Frontal cortex (tissue), 4 donors: Measurements from ENCODE around the gene FGD5. TPM values are rescaled to one million over a fixed set of nuclear protein-coding genes. Genes with fewer than 3 reads are reported as not detected.

ENCODE experiments used
- DNase-seq, 2 donors: peaks; one replicate each; pipeline ENCODE4 v3.0.0; 2012; ENCODE audit warnings: low spot score in 2 of 2
- FAIRE-seq: peaks from 2 replicates; lab custom pipeline; 2012; peaks lifted over from hg19 to GRCh38; lab: Jason Lieb, UNC
- total RNA-seq: library from RNA; depleted of rRNA; stranded (reverse); fragments of >200 nt; gene quantifications from one replicate; pipeline ENCODE4 v1.2.3, GENCODE V29; 2014
- donor health status: control.
- donor health status: control.
- donor health status: control.

Gene FGD5
- total RNA-seq, 1 donor from 2014 or later: 2.9 TPM

DNA sequence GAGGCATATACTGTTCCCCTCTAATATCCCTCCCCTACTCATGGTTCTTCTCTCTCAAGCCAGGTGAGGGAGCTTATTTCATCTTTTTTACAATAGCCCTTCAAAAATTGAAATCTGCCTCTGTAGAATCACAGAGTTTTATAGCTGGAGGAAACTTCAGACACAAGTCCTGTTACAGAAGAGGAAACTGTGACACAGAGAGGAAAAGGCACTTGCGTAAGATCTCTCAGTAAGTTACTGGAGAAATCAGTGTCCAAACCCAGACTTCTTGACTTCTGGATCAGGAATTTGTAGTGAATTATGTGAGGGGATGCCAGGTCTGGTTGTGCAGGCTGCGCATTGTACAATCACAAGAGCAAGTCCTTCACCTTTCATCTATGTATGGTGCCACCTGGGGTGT, 4.6 kb downstream of the FGD5 start:
- no peak for FAIRE-seq
- DNase-seq: no peak

DNA sequence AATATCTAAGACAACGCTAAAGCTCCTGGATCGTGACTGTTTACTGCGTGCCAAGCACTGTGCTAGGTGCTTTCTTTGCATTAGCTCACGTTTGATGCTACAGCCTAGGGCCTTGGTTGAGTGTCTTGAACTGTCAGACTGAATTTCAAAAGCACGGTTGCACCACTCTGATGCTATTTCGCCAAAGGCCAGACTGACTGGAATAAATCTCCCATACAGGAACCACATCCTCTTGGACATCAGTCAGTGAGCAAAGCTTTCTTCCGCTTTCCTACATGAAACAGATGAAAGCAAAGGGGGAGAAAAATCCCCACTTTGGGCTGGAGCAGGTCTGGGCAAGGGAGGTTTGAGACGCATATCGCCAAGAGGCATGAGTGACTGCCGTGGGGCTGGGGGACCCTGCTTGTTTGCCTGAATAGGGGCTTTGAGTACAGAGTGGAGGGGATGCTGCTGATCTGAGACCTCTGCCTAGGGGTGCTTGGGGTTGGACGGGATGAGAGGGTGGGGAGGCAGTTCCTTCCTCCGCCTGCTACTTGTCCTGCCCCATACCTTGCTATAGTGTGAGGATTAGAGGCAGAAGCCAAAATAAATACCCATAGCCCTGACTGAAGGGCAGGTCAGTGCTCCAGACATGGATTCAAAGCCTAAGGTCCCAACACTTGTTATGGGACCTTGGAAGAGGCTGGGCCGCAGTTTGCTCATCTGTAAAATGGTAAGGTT, 5.3 kb downstream of the FGD5 start:
- DNase-seq: no peak
- FAIRE-seq: no peak

DNA sequence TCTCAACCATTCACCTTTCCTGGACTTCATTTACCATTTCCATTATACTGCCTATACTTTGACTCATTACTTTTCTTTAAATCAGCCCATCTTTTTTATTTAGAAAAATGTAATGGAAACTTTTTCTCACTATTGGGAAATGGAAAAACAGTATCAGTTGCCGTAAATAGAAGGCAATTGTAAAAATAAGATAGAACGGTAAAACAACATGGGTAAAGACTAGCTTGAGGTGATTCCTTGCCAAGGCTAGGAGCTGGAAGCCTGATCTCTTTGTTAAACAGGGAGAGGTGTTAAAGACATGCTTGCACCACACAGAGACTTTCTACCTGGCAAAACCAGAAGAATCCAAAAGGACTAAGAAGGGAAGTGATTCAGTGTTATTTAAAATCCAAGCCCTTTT, 5.9 kb downstream of the FGD5 start:
- FAIRE-seq (no peak), DNase-seq (no peak)

DNA sequence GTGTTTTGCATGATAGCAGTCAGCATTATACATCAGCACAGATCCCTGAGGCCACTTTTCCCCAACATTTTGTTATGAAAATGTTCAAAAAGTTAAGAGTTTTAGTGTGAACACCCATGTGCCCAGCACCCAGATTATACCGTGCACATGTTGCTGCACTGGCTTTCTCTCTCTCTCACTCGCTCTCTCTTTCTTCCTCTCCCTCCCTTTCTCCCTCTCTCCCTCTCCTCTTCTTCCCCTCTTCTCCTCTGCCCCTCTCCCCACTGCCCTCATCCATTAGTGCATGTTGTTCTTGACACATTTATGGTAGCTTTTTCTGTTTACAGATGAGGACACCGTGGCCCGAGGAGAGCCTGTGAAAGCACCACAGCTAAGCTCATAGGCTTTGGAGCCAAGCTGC, 7.3 kb downstream of the FGD5 start:
- FAIRE-seq: no peak

DNA sequence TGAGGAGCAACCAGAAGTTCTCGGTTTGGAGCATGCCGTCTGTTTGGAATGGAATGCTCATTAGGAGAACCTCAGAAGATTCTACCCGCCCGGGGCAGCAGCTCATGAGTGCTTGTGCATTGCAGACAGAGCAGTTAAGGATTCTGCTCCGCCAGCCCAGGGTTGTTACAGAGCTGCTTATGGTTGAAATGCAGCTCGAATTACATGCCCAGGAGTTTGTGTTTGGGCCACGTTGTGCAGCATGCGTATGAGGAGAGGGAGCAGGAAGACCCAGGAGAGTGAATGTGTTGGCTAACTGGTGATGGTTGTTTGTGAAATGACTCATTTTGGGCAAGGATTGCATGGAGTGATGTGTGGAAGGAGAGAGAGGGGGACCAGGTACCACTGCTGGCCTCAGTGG, 9.0 kb downstream of the FGD5 start:
- DNase-seq (no peak), FAIRE-seq (no peak)

More for the DNA sequence above, 7.3 kb downstream of the FGD5 start:
- no peak for DNase-seq

DNA sequence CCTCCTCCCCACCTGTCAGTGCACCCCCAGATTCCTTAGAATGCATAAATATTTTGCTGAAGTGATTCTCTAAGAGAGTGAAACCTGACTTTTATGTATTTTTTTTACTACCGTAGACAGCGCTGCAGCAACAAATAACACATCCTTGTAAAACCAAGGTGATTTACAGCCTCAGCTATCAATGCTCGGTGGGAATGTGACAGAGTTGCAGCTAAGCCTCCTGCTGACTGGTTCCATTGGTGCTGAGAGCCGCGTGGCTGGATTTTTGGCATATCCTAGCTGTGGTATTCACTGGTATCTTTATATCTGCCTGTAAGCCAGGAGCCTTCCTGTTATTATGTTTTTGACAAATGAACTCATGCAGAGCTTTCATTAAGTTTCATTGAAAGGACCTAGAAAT, 11.0 kb downstream of the FGD5 start:
- no peak for FAIRE-seq
- no peak for DNase-seq

DNA sequence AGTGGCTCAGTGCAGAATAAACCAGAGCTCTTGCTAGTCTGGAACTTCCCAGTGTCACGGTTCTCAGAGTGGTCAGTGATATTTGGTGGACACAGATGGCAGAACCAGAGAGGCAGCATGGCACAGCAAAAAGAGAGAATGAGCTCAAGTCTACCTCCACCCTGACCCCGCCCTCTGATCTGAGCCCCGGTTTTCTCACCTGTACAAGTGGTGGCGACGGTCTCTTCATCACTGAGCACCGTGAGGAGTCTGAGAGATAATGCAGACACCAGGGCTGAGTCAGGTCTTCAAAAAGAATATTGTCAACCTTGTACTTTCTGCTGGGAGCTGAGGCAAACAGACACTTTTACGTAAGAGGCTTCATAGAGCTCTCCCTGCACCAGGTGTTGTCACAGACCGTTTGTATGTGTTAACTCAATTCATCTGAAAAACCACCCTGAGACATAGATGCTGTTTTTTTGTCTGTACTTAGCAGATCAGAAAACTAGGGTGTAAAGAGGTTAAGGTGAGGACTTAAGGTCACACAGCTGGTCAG, 13.2 kb downstream of the FGD5 start:
- DNase-seq: no peak
- FAIRE-seq: no peak

DNA sequence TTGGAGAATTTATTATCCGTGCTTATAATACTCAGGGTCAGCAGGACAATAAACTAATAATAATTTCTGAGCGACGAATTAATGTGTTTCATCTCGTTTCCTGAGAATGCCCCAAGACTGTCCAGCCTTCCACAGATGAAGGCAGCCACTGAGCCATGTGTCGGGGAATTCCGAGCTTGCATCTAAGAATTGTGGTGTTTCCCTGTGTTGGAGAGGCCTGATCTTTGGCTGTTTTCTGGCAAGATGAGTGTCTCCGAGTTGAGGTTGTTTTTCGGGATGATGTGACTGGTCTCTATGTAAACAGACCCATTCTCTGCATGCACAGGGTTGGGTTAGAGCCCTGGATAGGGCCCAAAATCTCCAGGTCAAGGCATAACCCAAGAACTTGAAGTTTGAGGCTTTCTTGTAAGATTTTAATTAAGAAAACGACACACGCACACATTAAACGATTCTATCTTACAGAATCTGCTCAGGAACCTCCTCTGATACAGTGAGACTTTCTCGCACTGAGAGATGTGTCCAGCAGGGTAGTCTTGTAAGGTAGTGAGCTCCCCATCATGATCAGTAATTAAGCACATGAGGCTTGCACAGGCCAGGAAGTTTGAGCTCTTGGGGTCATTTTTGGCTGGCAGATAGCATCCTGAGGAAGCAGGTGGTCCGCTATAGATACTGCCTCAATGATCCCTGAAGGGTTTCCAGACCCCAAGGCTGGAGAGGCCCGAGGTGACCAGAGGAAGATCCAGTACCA, 14.4 kb downstream of the FGD5 start:
- DNase-seq (no peak), FAIRE-seq (no peak)

DNA sequence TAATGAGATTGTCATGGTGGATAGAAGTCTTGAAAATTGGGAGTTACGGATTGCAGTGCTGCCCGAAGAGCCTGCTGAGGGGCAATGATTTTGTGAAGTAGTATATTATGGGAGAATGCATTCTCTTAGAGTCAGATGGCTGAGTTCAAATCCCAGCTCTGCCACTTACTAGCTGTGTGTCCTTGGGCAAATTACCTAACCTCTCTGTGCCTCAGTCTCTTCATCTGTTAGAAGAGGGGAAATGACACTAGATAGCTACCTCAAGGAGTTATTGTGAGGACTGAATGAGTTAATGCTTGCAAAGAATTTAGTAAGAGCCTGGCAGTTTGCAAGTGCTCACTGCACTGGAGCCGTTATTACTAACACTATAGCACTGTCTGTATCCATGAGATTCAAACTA, 15.4 kb downstream of the FGD5 start:
- FAIRE-seq (no peak), DNase-seq (no peak)

DNA sequence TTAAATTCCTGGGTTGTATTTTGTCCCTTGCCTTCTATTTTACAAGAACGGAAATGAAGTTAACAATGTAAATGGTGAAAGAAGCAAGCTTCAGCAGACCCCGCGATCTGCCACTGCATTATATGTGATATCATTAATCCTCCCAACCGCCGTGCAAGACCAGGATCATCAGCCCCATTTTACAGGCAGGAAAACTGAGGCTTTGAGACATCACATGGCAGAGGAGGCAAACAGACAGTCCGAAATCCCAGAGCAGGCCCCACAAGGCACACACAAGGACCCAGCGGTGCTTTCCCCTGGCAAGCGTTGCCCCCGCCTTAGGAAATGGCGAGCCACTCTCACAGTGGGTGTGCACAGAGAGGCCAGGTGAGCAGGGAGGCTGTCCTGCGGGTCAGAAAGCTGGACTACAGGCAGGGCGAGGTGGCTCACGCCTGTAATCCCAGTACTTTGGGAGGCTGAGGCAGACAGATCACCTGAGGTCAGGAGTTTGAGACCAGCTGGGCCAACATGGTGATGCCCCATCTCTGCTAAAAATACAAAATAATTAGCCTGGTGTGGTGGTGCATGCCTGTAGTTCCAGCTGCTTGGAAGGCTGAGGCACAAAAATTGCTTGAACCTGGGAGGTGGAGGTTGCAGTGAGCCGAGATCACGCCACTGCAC, 16.2 kb downstream of the FGD5 start:
- no peak for DNase-seq
- no peak for FAIRE-seq

DNA sequence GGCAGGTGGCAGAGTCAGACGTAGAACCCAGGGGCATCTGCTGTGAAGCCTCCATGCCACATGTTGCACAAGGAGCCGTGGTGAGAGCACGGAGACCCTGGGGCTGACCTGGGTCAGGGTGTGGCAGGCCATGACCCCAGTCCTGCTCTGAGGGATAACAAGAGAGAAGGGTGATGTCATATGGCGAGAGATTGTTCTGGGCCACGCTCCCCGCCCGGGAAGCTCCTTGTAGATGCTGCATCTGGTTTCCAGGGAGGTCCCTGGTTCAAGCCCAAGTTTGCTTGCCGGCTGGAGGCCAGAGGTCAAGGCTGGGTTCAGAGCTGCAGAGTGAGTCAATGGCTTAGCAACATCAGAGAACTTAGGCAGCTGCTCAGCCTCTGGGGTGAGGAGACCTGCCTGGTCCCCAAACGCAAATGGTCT, 17.3 kb downstream of the FGD5 start:
- DNase-seq (no peak), FAIRE-seq (no peak)

DNA sequence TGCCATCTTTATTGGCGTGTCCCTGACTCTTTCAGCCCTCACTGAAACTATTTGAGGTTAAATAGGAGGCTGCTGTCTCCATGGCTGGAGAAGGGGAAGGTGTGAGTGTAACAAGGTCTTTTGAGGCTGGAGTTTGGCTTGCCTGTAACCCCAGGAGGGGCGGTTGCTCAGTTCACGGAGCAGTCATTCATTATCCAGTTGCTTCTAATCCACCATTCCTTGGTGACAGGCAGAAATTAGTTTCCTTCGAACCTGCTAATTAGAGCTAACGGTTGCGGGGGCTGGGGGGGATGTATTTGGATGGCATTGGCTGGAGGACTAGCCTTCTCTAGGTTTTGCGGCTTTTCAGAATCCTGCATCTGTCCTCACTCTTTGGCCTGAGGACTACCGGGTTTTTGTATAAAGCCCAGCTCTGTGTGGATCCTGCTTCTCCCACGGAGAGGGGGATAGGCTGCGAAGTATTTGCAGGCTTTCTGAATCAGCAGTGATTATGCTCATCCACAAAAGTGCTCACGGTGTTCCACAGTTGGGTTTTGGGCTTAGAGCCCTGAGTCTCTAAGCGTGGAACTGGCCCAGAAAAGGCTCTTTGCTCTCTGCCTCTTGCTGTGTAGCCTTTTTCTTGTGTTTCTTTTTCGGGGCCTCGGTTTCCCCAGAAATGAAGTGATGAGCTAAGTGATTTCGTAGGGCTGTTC, 18.6 kb downstream of the FGD5 start:
- FAIRE-seq (no peak), DNase-seq (no peak)

DNA sequence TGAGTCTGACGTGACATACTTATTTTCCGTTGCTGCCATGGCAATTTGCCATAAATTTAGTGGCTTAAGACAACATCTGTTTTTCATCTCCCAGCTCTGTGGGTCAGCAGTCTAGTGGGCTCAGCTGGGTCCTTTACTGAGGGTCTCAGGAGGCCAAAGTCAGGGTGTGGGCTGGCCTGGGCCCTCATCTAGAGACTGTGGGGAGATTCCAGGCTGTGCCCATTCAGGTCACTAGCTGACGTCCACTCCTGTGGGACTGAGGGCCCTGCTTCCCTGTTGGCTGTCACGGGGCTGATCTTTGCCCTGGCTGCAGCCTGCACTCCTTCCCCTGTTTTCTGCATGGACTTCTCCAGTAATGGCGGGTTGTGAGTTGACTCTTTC, 19.1 kb downstream of the FGD5 start:
- DNase-seq: no peak
- no peak for FAIRE-seq

DNA sequence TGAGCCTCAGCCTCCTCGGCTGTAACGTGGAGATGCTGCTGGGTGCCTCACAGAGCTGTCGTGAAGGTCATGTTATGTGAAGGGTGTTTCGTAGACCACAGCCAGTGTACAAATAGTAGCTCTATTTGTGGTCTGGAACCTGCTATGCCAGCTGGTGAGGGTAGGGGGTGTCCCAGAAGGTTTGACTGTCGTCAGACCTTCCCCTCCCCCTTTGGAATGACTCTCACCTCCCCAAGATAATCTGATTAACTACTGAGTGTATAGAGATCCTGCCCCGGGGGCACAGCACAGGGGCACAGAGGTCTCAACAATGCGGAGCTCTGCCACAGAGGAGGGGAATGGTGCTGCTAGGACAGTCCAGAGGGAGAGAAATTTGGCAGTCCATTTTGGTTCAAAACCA, 20.5 kb downstream of the FGD5 start:
- DNase-seq (no peak), FAIRE-seq (no peak)

DNA sequence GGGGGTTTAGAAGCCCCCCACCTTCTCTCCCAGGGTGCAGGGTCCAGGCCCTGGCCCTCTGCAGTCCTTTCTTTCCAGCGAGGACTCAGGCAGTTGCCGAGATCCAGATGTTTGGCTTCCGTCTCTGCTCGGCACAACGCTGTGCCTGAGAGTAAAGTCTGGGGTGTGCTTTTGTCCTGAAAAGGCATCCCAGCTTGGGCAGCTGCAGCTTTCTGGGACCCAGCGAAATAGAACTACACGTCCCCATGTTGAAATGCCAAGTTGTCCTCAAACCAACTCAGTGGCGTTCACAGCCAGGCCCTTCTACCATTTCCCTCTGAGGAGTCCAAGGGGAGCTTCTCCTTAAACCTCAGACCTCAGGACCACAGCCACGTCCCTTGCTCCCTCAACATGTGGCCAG, 23.1 kb downstream of the FGD5 start:
- DNase-seq: no peak
- FAIRE-seq: no peak

DNA sequence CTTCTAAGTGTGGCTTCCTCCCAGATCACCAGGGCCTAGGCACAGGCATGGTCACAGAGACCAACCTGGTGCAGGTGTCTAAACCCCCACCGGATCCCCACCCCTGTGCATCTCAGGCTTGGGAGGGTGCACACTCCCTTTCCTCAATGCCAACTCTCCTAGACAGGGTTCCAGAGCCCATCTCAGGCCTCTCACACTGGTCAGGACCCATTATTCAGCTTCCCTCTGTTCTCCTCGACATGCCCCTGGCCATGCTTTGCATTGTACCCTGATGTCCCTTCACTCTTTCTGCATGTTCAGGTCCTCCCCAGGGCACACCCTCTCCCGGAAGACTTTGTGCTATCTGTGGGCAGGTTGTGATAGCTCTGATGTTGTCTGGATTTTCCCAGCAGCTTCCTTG, 23.5 kb downstream of the FGD5 start:
- FAIRE-seq (no peak), DNase-seq (no peak)

DNA sequence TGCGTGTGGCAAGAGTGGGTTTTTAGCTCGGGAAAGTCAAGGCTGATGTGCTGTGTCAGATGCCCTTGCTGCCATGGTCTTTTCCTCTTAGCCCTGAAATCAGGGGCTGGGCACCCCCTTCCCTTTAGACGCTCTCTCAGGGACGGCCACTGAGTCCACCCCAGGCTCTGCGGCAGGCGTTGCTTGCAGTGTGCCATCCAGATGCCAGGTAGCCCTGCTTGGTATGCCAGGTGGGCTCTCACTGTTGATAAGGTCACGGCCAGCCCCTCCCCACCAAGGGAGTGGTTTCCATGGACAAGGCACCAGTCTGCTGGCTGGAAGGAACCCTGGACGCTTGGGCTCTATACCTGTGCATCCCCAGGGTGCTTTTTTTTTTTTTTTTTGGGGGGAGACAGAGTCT, 24.6 kb downstream of the FGD5 start:
- no peak for DNase-seq

DNA sequence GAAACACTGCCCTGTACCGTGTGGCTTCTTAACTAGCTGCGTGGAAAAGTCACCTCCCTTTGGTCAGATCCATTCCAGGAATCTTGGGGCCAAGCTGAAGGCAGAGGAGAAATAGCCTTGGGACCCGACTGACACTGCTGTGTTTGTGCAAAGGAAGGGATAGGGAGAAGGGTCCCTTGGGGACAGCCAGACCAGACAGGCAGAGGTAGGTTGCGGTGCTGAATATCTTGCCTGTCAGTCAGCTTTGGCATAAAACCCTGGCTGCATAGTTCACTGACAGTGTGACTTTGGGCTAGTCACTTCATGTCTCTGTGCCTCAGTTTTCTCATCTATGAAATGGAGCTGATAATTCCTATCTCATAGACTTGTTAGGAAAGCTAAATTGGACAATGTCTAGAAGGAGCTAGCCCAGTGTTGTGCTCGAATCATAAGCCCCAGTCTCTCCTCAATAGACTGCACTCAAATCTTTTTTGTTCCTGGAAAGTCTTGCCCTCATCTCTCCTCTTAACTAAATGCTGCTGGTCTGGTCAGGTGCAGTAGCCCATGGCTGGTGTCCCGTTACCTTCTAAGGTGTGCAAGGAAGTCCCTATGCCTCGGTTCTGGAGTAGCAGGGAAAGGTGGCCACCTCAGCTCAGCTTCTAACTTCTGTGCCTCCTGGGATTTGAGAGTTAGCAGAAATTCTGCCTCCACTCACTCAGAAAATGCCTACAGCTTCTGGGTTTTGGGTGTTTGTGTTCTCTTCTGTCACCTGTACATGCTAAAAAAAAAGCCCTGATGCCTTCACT, 25.8 kb downstream of the FGD5 start:
- FAIRE-seq (no peak), DNase-seq (no peak)

More for the DNA sequence above, 24.6 kb downstream of the FGD5 start:
- FAIRE-seq: no peak

DNA sequence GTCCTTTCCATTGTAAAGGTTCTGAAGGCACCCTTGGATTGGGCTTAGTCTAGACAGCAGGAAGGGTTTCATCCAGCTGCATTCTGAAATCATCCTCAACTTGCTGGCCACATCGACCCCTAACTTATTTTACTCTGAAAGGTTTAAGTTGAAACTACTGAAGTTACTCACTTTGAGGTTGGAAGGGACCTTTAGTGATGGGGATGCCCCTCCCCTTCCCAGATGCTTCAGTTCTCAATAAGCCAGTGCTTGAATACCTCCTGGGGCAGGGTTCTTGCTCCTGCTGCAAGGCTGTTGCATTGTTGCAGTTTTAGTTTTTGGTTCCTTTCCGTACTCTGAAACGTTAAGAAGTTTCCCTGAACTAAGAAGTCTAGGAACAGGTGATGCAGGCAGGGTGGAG, 26.4 kb downstream of the FGD5 start:
- DNase-seq (no peak), FAIRE-seq (no peak)

DNA sequence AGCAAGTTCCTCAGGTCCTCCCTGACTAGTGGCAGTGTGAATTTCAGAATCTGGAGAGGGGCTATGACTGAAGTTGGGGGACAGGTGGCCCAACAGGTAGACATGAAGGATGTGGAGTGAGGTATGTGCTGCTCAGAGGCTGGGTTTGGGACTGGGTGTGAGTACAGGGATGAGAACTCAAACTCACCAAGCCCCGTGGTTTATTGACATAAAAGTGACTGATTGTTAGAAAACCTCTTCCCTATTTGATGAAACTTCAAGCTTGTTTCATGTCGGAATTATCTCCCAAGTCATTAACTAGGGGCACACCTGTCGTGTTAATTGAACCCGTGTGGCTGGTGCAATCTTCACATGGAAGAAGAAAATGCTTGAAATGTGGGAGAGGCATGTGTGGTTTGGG, 27.1 kb downstream of the FGD5 start:
- no peak for DNase-seq
- FAIRE-seq: no peak
